Astrocyte of the spinal cord (primary cell): ENCODE measurements around the gene RSRC1.
A peak's percentile ranks its signal among the peaks of the same experiment; 100 is the strongest.

Experiments
- DNase-seq: peaks from one replicate; pipeline ENCODE4 v3.0.0; 2011; ENCODE audit warnings: low read depth, low spot score
- H3K4me3 ChIP-seq: 2 replicates; pipeline ENCODE4 v1.5.1; 2011; ENCODE audit warnings: low read depth, mild to moderate bottlenecking, low read length, moderate library complexity
- CTCF ChIP-seq: IDR thresholded peaks from 2 replicates; pipeline ENCODE4 v1.5.1; 2012; ENCODE audit warnings: low read depth, mild to moderate bottlenecking, low read length, inconsistent platforms
- in situ Hi-C: cut with HindIII; loops from 2 replicates; pipeline ENCODE4 v1.10.0; 2017; ENCODE audit warnings: low sequenced_read_pairs

The RSRC1 gene

DNA sequence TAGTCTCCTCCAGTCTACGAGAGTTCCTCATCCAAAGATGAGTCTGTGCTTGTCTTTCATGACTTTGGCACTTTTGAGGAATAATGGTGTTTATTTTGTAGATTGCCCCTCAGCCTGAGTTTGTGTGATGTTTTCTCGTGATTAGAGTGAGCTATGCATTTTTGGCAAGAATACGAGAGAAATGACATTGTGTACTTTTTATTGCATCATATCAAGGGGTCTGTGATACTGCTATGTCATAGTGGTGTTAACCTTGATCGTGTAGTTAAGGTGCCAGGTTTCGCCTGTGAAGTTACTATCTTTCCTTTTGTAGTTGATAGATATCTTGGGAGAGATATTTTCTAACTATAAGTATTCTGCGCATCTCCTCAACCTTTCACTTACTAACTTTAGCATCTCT, 18.9 kb downstream of the RSRC1 start:
- in situ Hi-C loops: no loop called here
- no peak for TF ChIP-seq CTCF
- DNase-seq: no peak
- no peak overlapping the region for H3K4me3 ChIP-seq

DNA sequence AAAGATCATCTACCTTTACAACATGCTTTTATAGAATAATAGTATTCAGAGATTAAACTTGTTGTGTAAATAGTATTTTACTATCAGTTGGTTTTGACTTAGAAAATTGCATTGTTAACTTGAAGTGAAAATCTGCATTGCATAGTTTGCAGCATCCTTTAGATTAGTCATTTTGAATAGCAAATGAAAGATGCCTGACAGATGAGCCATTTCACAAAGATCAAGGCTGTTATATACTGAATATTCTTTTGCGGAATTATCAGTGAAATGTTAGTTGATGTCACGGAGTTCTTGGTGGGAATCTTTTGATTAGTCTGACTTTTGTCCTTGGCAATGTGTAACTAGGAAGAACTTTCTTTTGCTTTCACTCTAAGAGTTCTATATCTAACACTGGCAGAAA, 24.5 kb downstream of the RSRC1 start:
- in situ Hi-C loops: no loop called here
- TF ChIP-seq CTCF: no peak
- no peak for DNase-seq
- H3K4me3 ChIP-seq: no peak overlapping the region

GRCh38 chr3:158140396-158140795, 30.5 kb downstream of the RSRC1 start:
- no peak for TF ChIP-seq CTCF
- no peak overlapping the region for H3K4me3 ChIP-seq
- DNase-seq: peak; percentile 9
- in situ Hi-C loops: no loop called here

GRCh38 chr3:158148218-158148617, 38.3 kb downstream of the RSRC1 start:
- no peak for DNase-seq
- in situ Hi-C loops: no loop called here

DNA sequence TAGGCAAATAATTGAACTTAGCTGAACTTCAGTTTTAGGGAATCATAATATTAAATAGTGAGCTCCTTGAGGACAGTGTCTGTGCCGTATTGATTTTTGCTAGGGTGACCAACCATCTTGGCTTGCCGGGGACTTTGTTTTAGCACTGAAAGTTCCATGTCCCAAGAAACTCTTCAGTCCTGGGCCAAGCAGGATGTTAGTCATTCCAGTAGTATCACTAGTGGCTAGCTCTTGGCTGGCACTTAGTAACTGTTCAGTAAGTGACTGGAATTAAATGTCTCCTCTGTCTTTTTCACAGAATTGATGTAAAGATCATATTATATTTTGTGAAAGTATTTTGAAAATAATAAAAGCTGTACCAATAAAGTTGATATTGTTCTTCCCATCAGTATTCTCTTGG, 42.3 kb downstream of the RSRC1 start:
- peak; percentile 56 for DNase-seq
- no peak for TF ChIP-seq CTCF
- in situ Hi-C loops: no loop called here
- no peak overlapping the region for H3K4me3 ChIP-seq

More at GRCh38 chr3:158148218-158148617, 38.3 kb downstream of the RSRC1 start:
- H3K4me3 ChIP-seq: no peak overlapping the region
- TF ChIP-seq CTCF: no peak

DNA sequence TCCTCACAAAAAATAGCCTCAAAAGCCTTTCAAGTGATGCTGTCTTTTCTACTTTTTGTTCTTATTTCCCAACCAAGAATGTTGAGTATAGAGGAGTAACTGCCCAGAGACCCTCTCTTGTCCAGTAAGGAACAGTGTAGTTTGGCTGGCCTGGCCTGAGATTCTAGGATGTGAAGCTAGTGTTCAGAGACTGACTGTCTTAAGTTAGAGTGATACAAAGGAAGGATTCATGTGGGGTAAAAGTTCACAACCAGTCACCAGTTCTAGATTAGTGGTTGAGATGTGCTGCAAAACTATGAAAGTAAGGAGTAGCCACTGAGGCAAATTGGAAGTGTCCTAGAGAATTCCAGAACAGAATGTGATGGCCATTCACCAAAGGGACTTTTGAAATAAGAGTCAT, 49.1 kb downstream of the RSRC1 start:
- in situ Hi-C loops: no loop called here
- no peak for DNase-seq
- no peak for TF ChIP-seq CTCF
- H3K4me3 ChIP-seq: no peak overlapping the region

DNA sequence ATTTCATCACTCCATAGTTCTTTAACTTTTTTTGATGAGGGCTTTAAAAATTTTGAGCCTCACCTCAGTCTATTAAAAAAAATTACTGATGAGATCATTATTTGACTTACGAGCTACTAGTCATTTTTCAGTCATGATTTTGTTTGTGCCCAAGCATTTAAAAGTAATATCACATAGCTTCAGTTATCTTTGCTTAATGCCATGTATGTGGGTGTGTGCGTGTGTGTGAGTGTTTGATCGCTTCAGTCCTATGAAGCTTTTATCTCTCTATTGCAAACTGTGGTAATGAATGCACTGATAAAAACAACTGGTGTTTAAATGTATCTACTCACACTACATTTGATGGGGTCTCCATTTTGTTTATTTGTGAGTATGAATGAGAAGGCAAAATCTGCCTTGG, 49.8 kb downstream of the RSRC1 start:
- in situ Hi-C loops: no loop called here

More for the DNA sequence above, 49.8 kb downstream of the RSRC1 start:
- no peak overlapping the region for H3K4me3 ChIP-seq
- no peak for DNase-seq
- no peak for TF ChIP-seq CTCF
